ENCODE data around the gene CROT. TPM values are rescaled to one million over a fixed set of nuclear protein-coding genes. Genes with fewer than 3 reads are reported as not detected.

CROT gene
- total RNA-seq, 1 experiment from 2014 or later: 21.6 TPM

- DNase-seq (ENCODE audit: low read depth): no peak
These were observed 4.0 kb upstream of the CROT start for GRCh38 chr7:87341441-87341840.

DNA sequence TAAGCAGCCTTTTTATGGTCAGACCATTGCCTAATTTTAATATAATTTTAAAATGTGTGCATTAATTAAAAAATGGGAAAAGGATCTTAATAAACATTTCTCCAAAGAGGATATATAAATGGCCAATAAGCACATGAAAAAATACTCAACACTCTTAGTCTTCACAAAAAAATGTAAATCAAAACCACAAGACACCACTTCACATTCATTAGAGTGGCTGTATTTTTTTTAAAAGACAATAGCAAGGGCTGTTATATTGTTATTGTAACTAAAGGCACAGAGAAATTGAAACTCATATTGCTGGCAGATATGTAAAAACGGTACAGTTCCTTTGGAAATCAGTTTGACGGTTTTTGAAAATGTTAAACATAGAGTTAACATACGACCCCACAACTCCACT lies 3.2 kb upstream of the CROT start:
- DNase-seq (ENCODE audit: low read depth): no peak

DNA sequence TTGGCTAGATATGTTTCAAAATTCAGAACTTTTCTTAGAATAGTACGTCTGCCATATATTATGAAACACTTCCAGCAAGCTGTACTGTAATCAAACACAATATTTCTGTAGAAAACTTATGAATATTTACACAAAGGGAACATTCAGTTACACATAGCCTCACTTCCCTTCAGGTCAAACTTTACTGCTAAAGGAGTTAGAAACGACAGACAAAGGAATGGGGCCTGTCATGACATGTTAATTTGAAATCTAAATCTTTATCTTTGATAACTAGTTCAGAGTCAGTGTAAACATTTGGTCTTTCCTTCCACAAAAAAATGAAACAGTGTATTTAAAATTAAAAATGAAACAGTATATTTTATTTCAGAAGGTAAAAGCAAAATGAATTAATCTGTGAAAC lies 1.0 kb upstream of the CROT start:
- no peak for DNase-seq (ENCODE audit: low read depth)

DNA sequence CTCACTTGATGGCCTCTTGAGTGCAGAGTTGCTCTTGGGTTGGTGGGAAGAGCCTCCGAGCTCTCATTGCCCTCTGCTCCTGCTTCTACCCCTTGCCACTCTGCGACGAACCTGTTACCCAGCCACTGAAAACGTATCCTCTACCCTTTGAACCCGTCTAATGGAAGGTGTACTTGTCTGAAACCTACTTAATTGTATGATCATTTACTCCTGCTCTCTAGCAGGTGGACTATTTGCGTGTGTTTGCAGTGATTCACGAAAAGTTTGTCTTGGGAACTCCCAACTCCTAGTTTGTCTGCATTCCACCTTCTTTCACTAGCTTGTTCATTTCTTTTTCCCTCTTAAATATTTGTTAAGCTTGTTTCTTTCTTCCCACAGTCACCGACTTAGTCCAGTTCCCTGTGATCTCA lies 503 bp downstream of the CROT start:
- no peak for DNase-seq (ENCODE audit: low read depth)

DNA sequence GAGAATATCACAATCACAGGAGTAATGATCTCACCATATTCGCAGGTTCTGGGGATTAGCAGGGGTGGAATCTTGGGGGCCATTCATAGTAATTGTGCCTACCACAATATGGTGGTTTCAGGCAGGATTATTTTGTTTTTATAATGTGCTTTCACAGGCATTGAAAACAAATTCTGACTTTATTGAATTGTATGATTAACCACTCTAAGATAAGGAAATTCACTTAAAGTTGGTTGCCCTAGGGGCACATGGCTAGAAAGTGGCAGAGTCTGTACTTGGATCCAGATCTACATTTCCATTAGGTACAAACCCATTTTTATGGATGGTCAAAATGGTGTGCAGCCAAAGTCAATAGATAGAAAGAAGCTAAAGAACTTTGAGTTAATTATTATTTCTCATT lies 1.7 kb downstream of the CROT start:
- DNase-seq (ENCODE audit: low read depth): no peak

GRCh38 chr7:87347664-87348063 lies 2.2 kb downstream of the CROT start:
- no peak for DNase-seq (ENCODE audit: low read depth)

GRCh38 chr7:87354749-87355148 lies 9.3 kb downstream of the CROT start:
- peak; percentile 32 for DNase-seq (ENCODE audit: low read depth)

GRCh38 chr7:87356448-87356847 lies 11.0 kb downstream of the CROT start:
- DNase-seq (ENCODE audit: low read depth): no peak

GRCh38 chr7:87359366-87359765 lies 13.9 kb downstream of the CROT start:
- peak; percentile 16 for DNase-seq (ENCODE audit: low read depth)

DNA sequence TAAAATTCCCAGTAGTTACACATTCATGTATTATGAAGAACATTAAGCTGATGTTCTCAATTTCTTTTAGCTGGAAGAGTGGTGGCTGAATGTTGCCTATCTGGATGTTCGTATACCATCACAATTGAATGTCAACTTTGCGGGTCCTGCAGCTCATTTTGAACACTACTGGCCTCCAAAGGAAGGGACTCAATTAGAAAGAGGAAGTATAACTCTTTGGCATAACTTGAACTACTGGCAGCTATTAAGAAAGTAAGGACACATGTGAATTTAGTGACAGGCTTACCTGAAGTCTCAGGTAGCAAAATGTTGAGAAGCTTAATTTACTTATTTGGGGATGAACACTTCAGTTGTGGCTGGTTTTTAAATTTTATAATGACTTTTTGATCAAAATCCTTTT lies 15.9 kb downstream of the CROT start:
- no peak for DNase-seq (ENCODE audit: low read depth)

- DNase-seq (ENCODE audit: low read depth): no peak
These were observed 17.9 kb downstream of the CROT start for GRCh38 chr7:87363342-87363741.

- no peak for DNase-seq (ENCODE audit: low read depth)
These were observed 18.8 kb downstream of the CROT start for GRCh38 chr7:87364246-87364645.

DNA sequence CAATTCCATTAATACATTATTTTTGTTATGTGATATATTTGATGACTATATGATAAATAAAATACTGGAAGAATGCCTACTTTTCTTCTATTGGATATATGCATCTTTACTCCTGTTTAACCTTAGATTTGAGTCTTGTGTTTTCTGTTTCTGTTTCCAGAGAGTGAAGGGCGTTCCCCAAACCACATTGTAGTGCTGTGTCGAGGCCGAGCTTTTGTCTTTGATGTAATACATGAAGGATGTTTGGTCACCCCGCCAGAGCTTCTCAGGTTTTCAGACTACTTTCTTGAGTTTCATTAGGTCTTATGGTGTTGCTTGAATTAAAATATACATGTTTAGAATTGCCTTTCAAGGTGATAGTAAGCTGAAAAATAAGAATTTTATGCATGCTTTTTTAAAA lies 23.8 kb downstream of the CROT start:
- DNase-seq (ENCODE audit: low read depth): no peak

DNA sequence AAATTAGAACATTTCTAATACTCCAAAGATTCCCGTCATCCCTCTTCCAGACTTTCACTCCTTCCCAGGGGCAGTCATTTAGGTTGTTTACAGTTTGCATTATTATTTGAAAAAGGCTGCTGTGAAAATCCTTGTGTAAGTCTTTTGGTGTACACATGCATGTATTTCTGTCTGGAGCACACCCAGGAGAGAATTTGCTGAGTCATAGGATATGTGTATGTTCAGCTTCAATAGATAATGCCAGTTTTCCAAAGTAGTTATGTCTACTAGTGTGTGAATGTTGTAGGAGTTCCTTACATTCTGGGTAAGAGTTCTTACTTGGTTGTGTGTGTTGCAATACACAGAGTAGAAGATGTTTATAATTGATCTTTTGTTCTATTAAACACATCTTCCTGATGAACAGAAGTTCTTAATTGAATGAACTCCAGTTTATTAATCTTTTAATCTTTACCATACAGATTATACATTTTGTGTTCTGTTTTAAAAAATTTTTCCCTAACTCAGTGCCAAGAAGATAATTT lies 25.3 kb downstream of the CROT start:
- DNase-seq (ENCODE audit: low read depth): peak; percentile 36

GRCh38 chr7:87375662-87376435 lies 30.4 kb downstream of the CROT start:
- DNase-seq (ENCODE audit: low read depth): no peak

DNA sequence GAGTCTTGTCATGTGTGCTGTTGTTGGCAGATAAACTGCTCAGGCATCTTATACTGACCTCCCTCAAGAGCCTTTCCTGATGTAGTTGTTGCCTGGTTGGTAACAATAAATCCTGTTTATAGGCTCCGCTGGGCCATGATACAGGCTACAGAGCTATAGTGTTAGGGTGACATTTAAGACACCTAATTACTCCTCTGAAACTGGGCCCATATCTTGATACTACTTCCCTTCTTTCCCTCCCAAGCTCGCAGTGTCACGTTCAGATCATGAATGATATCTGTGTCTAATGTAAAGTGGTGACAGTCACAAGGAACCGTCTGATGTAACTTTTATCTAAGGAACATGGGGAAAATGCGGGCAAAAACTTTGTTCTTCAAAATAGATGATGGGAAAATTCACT lies 35.4 kb downstream of the CROT start:
- no peak for DNase-seq (ENCODE audit: low read depth)

- no peak for DNase-seq (ENCODE audit: low read depth)
These were observed 45.7 kb downstream of the CROT start for GRCh38 chr7:87391020-87391701.

DNA sequence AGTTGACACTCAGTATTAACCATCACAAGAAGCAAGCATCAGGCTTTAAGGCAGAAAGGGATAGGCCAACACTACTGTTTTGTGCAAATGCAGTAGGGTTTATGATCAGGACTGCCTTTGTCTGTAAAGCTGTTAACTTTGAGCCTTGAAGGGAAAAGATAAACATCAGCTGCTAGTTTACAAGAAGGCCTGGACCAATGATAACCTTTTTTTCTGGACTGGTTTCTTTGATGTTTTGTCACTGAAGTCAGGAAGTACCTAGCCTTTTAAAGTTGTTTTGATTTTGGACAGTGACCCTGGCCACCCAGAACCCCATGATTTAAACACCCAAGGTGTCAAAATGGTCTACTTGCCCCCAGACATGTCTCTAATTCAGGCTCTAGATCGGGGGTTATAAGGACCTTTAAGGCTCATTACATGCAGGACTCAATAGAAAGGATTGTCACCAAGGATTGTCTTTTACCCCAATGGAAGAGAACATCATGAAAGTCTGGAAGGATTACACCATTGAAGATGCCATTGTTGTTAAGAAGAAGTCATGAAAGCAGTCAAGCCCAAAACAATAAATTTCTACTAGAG lies 50.1 kb downstream of the CROT start:
- no peak for DNase-seq (ENCODE audit: low read depth)

DNA sequence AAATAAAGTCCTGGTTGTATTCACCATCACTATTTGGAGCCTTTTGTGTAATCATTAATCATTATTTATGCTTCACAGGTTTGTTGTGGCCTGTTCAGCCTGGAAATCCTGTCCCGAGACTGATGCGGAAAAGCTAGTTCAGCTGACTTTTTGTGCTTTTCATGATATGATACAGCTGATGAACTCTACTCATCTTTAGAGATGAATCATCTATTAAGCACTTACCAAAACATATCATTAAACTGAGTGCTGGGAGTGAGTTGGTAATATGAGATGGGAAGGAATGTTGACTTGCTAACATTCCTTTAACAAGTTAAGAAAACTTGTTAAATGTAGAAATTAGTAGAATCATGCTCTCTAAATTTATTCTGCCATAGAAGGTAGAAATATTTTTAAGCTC lies 53.0 kb downstream of the CROT start:
- DNase-seq (ENCODE audit: low read depth): peak; percentile 18

- DNase-seq (ENCODE audit: low read depth): no peak
These were observed 59.2 kb downstream of the CROT start for GRCh38 chr7:87404674-87405073.

GRCh38 chr7:87411186-87411585 lies 65.7 kb downstream of the CROT start:
- DNase-seq (ENCODE audit: low read depth): no peak

DNA sequence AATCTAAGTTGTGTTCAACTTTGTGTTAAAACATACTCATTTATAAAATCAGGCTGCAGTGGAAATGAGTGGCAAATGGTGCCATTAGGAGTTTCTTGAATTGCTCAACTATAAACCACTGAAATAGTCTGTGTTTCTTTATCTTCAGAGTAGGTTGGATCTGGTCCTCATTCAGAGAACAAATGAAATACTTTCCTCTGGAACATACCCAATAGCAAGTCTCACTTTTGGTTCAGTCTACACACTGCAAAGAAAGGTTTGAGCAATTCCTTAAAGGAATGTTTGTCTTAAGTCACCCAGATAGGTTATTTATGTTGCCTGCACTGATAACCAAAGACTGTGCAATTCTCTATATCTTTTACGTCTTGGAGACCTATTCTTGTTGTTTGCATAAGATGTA lies 67.6 kb downstream of the CROT start:
- DNase-seq (ENCODE audit: low read depth): no peak

Measured in RPMI7951 (cell line).